Mononuclear cell (primary cell): ENCODE data around the gene C19orf85. TPM values are rescaled to one million over a fixed set of nuclear protein-coding genes. Genes with fewer than 3 reads are reported as not detected.

Experiments used
- H3K27me3 ChIP-seq: 2 replicates; pipeline ENCODE4 v1.6.0; 2011; ENCODE audit warnings: low read length, control low read depth; ENCODE audit not compliant: insufficient read depth
- H3K4me1 ChIP-seq: 2 replicates; pipeline ENCODE4 v1.5.1; 2011; ENCODE audit warnings: mild to moderate bottlenecking, low read length, control low read depth; ENCODE audit not compliant: insufficient read depth
- H3K4me3 ChIP-seq: 2 replicates; pipeline ENCODE4 v1.5.1; 2011; ENCODE audit warnings: mild to moderate bottlenecking, low read length, moderate library complexity
- H3K9me3 ChIP-seq: 2 replicates; pipeline ENCODE4 v1.5.1; 2011; ENCODE audit warnings: low read depth, mild to moderate bottlenecking, control low read depth, low read length
- total RNA-seq: library from RNA; depleted of rRNA; stranded (reverse); fragments of >200 nt; gene quantifications from one replicate; pipeline ENCODE4 v1.2.3, GENCODE V29; 2012

C19orf85 gene
- total RNA-seq, 1 donor: not detected

- Histone ChIP-seq H3K9me3 (no peaks in the 10 kb centered on the region), H3K4me3 (peak within 1 kb of the TSS; percentile 41), H3K4me1 (peaks cover 12% of the 10 kb centered on the region), H3K27me3 (no peaks in the 10 kb centered on the region)
These were observed 20.3 kb upstream of the C19orf85 start, which contains the start of gene NAT14 for GRCh38 chr19:55484593-55485438. Gene NAT14 (plus strand): TSS chr19:55485188. CDS start chr19:55485709, 521 bp downstream.

GRCh38 chr19:55483706-55484592 is 19.4 kb upstream of the C19orf85 start:
- Histone ChIP-seq H3K9me3 (no peaks in the 10 kb centered on the region), H3K4me1 (peaks cover 12% of the 10 kb centered on the region), H3K27me3 (no peaks in the 10 kb centered on the region), H3K4me3 (no peak overlapping the region)

GRCh38 chr19:55482967-55483705 is 18.6 kb upstream of the C19orf85 start:
- Histone ChIP-seq H3K9me3 (no peaks in the 10 kb centered on the region), H3K4me1 (peaks cover 13% of the 10 kb centered on the region), H3K27me3 (no peaks in the 10 kb centered on the region), H3K4me3 (no peak overlapping the region)

- H3K9me3 ChIP-seq: no peaks in the 10 kb centered on the region
These were observed 17.8 kb upstream of the C19orf85 start for GRCh38 chr19:55482156-55482961.

GRCh38 chr19:55481794-55482155 is 17.2 kb upstream of the C19orf85 start:
- Histone ChIP-seq H3K9me3 (no peaks in the 10 kb centered on the region), H3K4me1 (peaks cover 26% of the 10 kb centered on the region), H3K27me3 (no peaks in the 10 kb centered on the region), H3K4me3 (no peak overlapping the region)

More at GRCh38 chr19:55482156-55482961, 17.8 kb upstream of the C19orf85 start:
- Histone ChIP-seq H3K4me3 (no peak overlapping the region), H3K27me3 (no peaks in the 10 kb centered on the region), H3K4me1 (peaks cover 21% of the 10 kb centered on the region)

- Histone ChIP-seq H3K27me3 (no peaks in the 10 kb centered on the region), H3K4me3 (no peak overlapping the region), H3K4me1 (peaks cover 26% of the 10 kb centered on the region), H3K9me3 (no peaks in the 10 kb centered on the region)
These were observed 16.7 kb upstream of the C19orf85 start for GRCh38 chr19:55481148-55481793.

GRCh38 chr19:55479451-55480230 is 15.1 kb upstream of the C19orf85 start:
- Histone ChIP-seq H3K4me1 (peaks cover 28% of the 10 kb centered on the region), H3K27me3 (no peaks in the 10 kb centered on the region), H3K4me3 (no peak overlapping the region), H3K9me3 (no peaks in the 10 kb centered on the region)

GRCh38 chr19:55479045-55479444 is 14.5 kb upstream of the C19orf85 start:
- no peaks in the 10 kb centered on the region for H3K27me3 ChIP-seq
- H3K4me3 ChIP-seq: no peak overlapping the region
- no peaks in the 10 kb centered on the region for H3K9me3 ChIP-seq
- peaks cover 23% of the 10 kb centered on the region for H3K4me1 ChIP-seq

- H3K4me1 ChIP-seq: peaks cover 21% of the 10 kb centered on the region
- H3K4me3 ChIP-seq: no peak overlapping the region
- no peaks in the 10 kb centered on the region for H3K9me3 ChIP-seq
- no peaks in the 10 kb centered on the region for H3K27me3 ChIP-seq
These were observed 13.8 kb upstream of the C19orf85 start for GRCh38 chr19:55478364-55478763.

- H3K27me3 ChIP-seq: no peaks in the 10 kb centered on the region
- H3K9me3 ChIP-seq: no peaks in the 10 kb centered on the region
- H3K4me3 ChIP-seq: no peak overlapping the region
- H3K4me1 ChIP-seq: peaks cover 21% of the 10 kb centered on the region
These were observed 13.4 kb upstream of the C19orf85 start for GRCh38 chr19:55477905-55478304.

- H3K9me3 ChIP-seq: no peaks in the 10 kb centered on the region
These were observed 11.7 kb upstream of the C19orf85 start, which contains the start of gene ZNF628 for GRCh38 chr19:55476100-55476775. Gene ZNF628 (plus strand): TSS chr19:55476617. CDS start chr19:55479911, 3,294 bp downstream.

GRCh38 chr19:55474269-55475265 is 10.0 kb upstream of the C19orf85 start:
- Histone ChIP-seq H3K4me1 (peaks cover 21% of the 10 kb centered on the region), H3K4me3 (no peak overlapping the region), H3K27me3 (no peaks in the 10 kb centered on the region), H3K9me3 (no peaks in the 10 kb centered on the region)

More at GRCh38 chr19:55476100-55476775, 11.7 kb upstream of the C19orf85 start, which contains the start of gene ZNF628:
- Histone ChIP-seq H3K4me3 (peak within 1 kb of the TSS; percentile 63), H3K27me3 (no peaks in the 10 kb centered on the region), H3K4me1 (peaks cover 21% of the 10 kb centered on the region)
